OCI-LY3 (cell line): Measurements from ENCODE around the gene ADIRF.

Experiments used
- EZH2phosphoT487 ChIP-seq: fragments of 200-600 bp; shearing (Covaris generic); IDR thresholded peaks from 2 replicates; pipeline ENCODE4 v1.6.1; 2018; ENCODE audit warnings: antibody characterized with exemption, mixed run types, low read depth
- TF ChIP-seq, protein P1 (sequence below): fragments of 200-600, 300-600 bp; sonication (generic); IDR thresholded peaks from 2 replicates; pipeline ENCODE4 v1.5.1; 2014; ENCODE audit warnings: antibody characterized with exemption, low read length, low read depth

DNA sequence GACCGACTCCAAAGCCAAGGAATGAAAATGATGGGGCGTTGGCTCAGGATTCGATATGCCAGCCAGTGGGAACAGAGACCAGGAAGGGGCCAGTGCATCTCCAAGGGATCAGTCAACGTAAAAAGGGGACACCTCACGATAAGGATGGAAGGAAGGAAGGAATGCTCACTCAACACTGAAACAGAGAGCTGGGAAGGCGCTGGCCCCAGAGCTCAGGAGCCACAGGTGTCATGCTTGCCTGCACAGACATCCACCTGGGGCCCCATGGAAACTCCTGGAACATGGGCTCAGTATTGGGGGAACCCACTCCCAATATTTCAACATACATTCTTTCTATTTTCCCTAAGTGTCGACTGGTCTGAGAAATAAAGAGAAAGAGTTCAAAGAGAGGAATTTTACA, 16.2 kb upstream of the ADIRF start:
- TF ChIP-seq, protein P1, sequence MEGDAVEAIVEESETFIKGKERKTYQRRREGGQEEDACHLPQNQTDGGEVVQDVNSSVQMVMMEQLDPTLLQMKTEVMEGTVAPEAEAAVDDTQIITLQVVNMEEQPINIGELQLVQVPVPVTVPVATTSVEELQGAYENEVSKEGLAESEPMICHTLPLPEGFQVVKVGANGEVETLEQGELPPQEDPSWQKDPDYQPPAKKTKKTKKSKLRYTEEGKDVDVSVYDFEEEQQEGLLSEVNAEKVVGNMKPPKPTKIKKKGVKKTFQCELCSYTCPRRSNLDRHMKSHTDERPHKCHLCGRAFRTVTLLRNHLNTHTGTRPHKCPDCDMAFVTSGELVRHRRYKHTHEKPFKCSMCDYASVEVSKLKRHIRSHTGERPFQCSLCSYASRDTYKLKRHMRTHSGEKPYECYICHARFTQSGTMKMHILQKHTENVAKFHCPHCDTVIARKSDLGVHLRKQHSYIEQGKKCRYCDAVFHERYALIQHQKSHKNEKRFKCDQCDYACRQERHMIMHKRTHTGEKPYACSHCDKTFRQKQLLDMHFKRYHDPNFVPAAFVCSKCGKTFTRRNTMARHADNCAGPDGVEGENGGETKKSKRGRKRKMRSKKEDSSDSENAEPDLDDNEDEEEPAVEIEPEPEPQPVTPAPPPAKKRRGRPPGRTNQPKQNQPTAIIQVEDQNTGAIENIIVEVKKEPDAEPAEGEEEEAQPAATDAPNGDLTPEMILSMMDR = no peak
- TF ChIP-seq EZH2phosphoT487 = no peak
